ENCODE results near the gene AR. TPM values are rescaled to one million over a fixed set of nuclear protein-coding genes. Genes with fewer than 3 reads are reported as not detected.

AR gene
- total and polyA plus RNA-seq, 10 of the 15 experiments (the other 5 are each of a cell fraction or from before 2014, with no cell fraction given), result 0.07 to 0.09 (median 0.08) TPM; not detected in 7

DNA sequence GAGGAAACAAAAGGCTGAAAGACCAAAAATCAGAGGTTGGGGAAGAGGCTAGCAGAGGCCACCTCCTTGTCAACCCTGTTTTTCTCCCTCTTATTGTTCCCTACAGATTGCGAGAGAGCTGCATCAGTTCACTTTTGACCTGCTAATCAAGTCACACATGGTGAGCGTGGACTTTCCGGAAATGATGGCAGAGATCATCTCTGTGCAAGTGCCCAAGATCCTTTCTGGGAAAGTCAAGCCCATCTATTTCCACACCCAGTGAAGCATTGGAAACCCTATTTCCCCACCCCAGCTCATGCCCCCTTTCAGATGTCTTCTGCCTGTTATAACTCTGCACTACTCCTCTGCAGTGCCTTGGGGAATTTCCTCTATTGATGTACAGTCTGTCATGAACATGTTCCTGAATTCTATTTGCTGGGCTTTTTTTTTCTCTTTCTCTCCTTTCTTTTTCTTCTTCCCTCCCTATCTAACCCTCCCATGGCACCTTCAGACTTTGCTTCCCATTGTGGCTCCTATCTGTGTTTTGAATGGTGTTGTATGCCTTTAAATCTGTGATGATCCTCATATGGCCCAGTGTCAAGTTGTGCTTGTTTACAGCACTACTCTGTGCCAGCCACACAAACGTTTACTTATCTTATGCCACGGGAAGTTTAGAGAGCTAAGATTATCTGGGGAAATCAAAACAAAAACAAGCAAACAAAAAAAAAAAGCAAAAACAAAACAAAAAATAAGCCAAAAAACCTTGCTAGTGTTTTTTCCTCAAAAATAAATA, 179.9 kb downstream of the AR start:
- no peak overlapping the region for H2AFZ ChIP-seq (ENCODE audit: control insufficient read depth, low read depth, low read length)
- intact Hi-C loops (cut with micrococcal nuclease; ENCODE audit: unreplicated experiment), result no loop called here
- SMC1A ChIA-PET (ENCODE audit: uncharacterized antibody, unreplicated experiment), result interaction anchor here (0.6 kb wide), 1 partner anchor 108 kb away, joined by 3 read pairs; no protein-coding TSS in a partner anchor
- TF ChIP-seq NBN (IDR thresholded peaks at IDR 0.05) (no peak), GABPA (IDR thresholded peaks at IDR 0.05; ENCODE audit: low read depth) (no peak), POLR2A (IDR thresholded peaks at IDR 0.05; ENCODE audit: low read depth, low read length) (no peak), GATAD2B (conservative IDR thresholded peaks at IDR 0.05; ENCODE audit: low read depth) (no peak), RCOR1 (conservative IDR thresholded peaks at IDR 0.05; ENCODE audit: low read depth, low read length) (no peak)
- H3K9ac ChIP-seq (ENCODE audit: control insufficient read depth, insufficient read depth, low read length), result no peak overlapping the region
- H3K27me3 ChIP-seq (replicated peaks in 1 of 2; ENCODE audit: control insufficient read depth in 2 of 2, insufficient read depth in 2 of 2, low read length in 1 of 2), result no peaks in the 10 kb centered on the region
- CTCF ChIA-PET, result no interaction called here
- no peaks in the 10 kb centered on the region for H3K36me3 ChIP-seq (ENCODE audit: control insufficient read depth in 2 of 2, insufficient read depth in 2 of 2, low read length in 1 of 2)
- no peaks in the 10 kb centered on the region for H3K79me2 ChIP-seq (ENCODE audit: control insufficient read depth, insufficient read depth, low read length)
- H3K27ac ChIP-seq (ENCODE audit: control insufficient read depth, insufficient read depth), result no peak overlapping the region
- no peak overlapping the region for H3K4me2 ChIP-seq (ENCODE audit: control insufficient read depth, insufficient read depth)
- BruUV-seq (replicated peaks), result no TSS peak
- no peaks in the 10 kb centered on the region for H4K20me1 ChIP-seq (ENCODE audit: control insufficient read depth, insufficient read depth)
- no peak overlapping the region for H3K4me3 ChIP-seq
- no peaks in the 10 kb centered on the region for H3K9me3 ChIP-seq (replicated peaks; ENCODE audit: control insufficient read depth, insufficient read depth, low read length)
- RAD21 ChIA-PET (ENCODE audit: unreplicated experiment), result interaction anchor here (1.1 kb wide), 1 partner anchor 72 kb away, joined by 4 read pairs; no protein-coding TSS in a partner anchor
- ATAC-seq (no peak), DNase-seq (ENCODE audit: low read depth, low spot score) (no peak), FAIRE-seq (no peak)
- H3K4me1 ChIP-seq (ENCODE audit: control insufficient read depth, insufficient read depth, low read length), result no peaks in the 10 kb centered on the region
- WGBS (ENCODE audit: insufficient coverage, insufficient replicate concordance, low lambda C conversion rate, missing lambda C conversion rate), result 31% methylated on average over 5 of the region's 5 CpGs
- in situ Hi-C loops (cut with MboI), result no loop called here
- POLR2A ChIA-PET, result no interaction called here

DNA sequence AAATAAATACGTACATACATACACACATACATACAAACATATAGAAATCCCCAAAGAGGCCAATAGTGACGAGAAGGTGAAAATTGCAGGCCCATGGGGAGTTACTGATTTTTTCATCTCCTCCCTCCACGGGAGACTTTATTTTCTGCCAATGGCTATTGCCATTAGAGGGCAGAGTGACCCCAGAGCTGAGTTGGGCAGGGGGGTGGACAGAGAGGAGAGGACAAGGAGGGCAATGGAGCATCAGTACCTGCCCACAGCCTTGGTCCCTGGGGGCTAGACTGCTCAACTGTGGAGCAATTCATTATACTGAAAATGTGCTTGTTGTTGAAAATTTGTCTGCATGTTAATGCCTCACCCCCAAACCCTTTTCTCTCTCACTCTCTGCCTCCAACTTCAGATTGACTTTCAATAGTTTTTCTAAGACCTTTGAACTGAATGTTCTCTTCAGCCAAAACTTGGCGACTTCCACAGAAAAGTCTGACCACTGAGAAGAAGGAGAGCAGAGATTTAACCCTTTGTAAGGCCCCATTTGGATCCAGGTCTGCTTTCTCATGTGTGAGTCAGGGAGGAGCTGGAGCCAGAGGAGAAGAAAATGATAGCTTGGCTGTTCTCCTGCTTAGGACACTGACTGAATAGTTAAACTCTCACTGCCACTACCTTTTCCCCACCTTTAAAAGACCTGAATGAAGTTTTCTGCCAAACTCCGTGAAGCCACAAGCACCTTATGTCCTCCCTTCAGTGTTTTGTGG, 180.7 kb downstream of the AR start:
- TF ChIP-seq CHD4 (IDR thresholded peaks at IDR 0.05), result no peak
- TF ChIP-seq, protein P1, sequence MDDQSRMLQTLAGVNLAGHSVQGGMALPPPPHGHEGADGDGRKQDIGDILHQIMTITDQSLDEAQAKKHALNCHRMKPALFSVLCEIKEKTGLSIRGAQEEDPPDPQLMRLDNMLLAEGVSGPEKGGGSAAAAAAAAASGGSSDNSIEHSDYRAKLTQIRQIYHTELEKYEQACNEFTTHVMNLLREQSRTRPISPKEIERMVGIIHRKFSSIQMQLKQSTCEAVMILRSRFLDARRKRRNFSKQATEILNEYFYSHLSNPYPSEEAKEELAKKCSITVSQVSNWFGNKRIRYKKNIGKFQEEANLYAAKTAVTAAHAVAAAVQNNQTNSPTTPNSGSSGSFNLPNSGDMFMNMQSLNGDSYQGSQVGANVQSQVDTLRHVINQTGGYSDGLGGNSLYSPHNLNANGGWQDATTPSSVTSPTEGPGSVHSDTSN (IDR thresholded peaks at IDR 0.05; ENCODE audit: insufficient replicate concordance, low read depth, low read length), result no peak
- no peak for TF ChIP-seq TAF1 (IDR thresholded peaks at IDR 0.05; ENCODE audit: borderline replicate concordance, low read depth, low read length)
- TF ChIP-seq YBX1 (IDR thresholded peaks at IDR 0.05), result no peak
- TF ChIP-seq, protein P2, sequence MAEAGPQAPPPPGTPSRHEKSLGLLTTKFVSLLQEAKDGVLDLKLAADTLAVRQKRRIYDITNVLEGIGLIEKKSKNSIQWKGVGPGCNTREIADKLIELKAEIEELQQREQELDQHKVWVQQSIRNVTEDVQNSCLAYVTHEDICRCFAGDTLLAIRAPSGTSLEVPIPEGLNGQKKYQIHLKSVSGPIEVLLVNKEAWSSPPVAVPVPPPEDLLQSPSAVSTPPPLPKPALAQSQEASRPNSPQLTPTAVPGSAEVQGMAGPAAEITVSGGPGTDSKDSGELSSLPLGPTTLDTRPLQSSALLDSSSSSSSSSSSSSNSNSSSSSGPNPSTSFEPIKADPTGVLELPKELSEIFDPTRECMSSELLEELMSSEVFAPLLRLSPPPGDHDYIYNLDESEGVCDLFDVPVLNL (IDR thresholded peaks at IDR 0.05; ENCODE audit: low read depth, low read length), result no peak
- TF ChIP-seq GATAD2B (conservative IDR thresholded peaks at IDR 0.05; ENCODE audit: low read depth), result no peak
- no peak for TF ChIP-seq RAD51 (IDR thresholded peaks at IDR 0.05)
- no peak for TF ChIP-seq POLR2AphosphoS2 (IDR thresholded peaks at IDR 0.05; ENCODE audit: low read depth, low read length)
- TF ChIP-seq ETV6 (conservative IDR thresholded peaks at IDR 0.05 in 1 of 2, IDR thresholded peaks at IDR 0.05 in 1 of 2; ENCODE audit: borderline replicate concordance in 1 of 2, low read depth in 1 of 2), result no peak
- no peak for TF ChIP-seq ZBED1 (IDR thresholded peaks at IDR 0.05; ENCODE audit: borderline replicate concordance)
- TF ChIP-seq KAT2A (conservative IDR thresholded peaks at IDR 0.05; ENCODE audit: control insufficient read depth, low read depth, low read length), result no peak
- TF ChIP-seq POLR2A (IDR thresholded peaks at IDR 0.05; ENCODE audit: low read depth, low read length), result no peak
- H3K4me2 ChIP-seq (ENCODE audit: control insufficient read depth, insufficient read depth), result no peak overlapping the region
- no peak overlapping the region for H3K9ac ChIP-seq (ENCODE audit: control insufficient read depth, insufficient read depth, low read length)
- no peak for FAIRE-seq
- ChIA-PET POLR2A (no interaction called here), RAD21 (ENCODE audit: unreplicated experiment) (no interaction called here), SMC1A (ENCODE audit: uncharacterized antibody, unreplicated experiment) (no interaction called here), CTCF (no interaction called here)
- no peak for ATAC-seq
- H4K20me1 ChIP-seq (ENCODE audit: control insufficient read depth, insufficient read depth), result no peaks in the 10 kb centered on the region
- no peaks in the 10 kb centered on the region for H3K79me2 ChIP-seq (ENCODE audit: control insufficient read depth, insufficient read depth, low read length)
- H3K4me3 ChIP-seq, result no peak overlapping the region
- WGBS (ENCODE audit: insufficient coverage, insufficient replicate concordance, low lambda C conversion rate, missing lambda C conversion rate), result 13% methylated on average over 5 of the region's 5 CpGs
- no peak overlapping the region for H2AFZ ChIP-seq (ENCODE audit: control insufficient read depth, low read depth, low read length)
- no TSS peak for BruUV-seq (replicated peaks)
- no peaks in the 10 kb centered on the region for H3K36me3 ChIP-seq (ENCODE audit: control insufficient read depth in 2 of 2, insufficient read depth in 2 of 2, low read length in 1 of 2)
- intact Hi-C loops (cut with micrococcal nuclease; ENCODE audit: unreplicated experiment), result no loop called here
- in situ Hi-C loops (cut with MboI), result no loop called here
- no peak overlapping the region for H3K27ac ChIP-seq (ENCODE audit: control insufficient read depth, insufficient read depth)
- no peaks in the 10 kb centered on the region for H3K9me3 ChIP-seq (replicated peaks; ENCODE audit: control insufficient read depth, insufficient read depth, low read length)
- no peak for DNase-seq (ENCODE audit: low read depth, low spot score)
- H3K27me3 ChIP-seq (replicated peaks in 1 of 2; ENCODE audit: control insufficient read depth in 2 of 2, insufficient read depth in 2 of 2, low read length in 1 of 2), result no peaks in the 10 kb centered on the region
- no peaks in the 10 kb centered on the region for H3K4me1 ChIP-seq (ENCODE audit: control insufficient read depth, insufficient read depth, low read length)

All from GM12878 (cell line).